ENCODE results near the gene OTOG.

OTOG gene

GRCh38 chr11:17547051-17547577 is at the start of gene OTOG:
OTOG (plus strand) TSS chr11:17547259; CDS start chr11:17547373, 114 bp downstream.
- no peak for DNase-seq (ENCODE audit: low read depth)

- no peak for DNase-seq (ENCODE audit: low read depth)
Measured at GRCh38 chr11:17498058-17498457, 49.0 kb upstream of the OTOG start.

GRCh38 chr11:17498475-17498874 is 48.6 kb upstream of the OTOG start:
- no peak for DNase-seq (ENCODE audit: low read depth)

GRCh38 chr11:17500673-17501072 is 46.4 kb upstream of the OTOG start:
- no peak for DNase-seq (ENCODE audit: low read depth)

- DNase-seq (ENCODE audit: low read depth) = no peak
Measured at GRCh38 chr11:17502630-17503029, 44.4 kb upstream of the OTOG start.

- DNase-seq (ENCODE audit: low read depth) = peak; percentile 73
Measured at GRCh38 chr11:17504330-17505107, 42.5 kb upstream of the OTOG start.

- DNase-seq (ENCODE audit: low read depth) = no peak
Measured at GRCh38 chr11:17505146-17505545, 41.9 kb upstream of the OTOG start.

GRCh38 chr11:17506314-17506713 is 40.7 kb upstream of the OTOG start:
- DNase-seq (ENCODE audit: low read depth) = no peak

GRCh38 chr11:17506942-17507341 is 40.1 kb upstream of the OTOG start:
- no peak for DNase-seq (ENCODE audit: low read depth)

GRCh38 chr11:17507773-17508172 is 39.3 kb upstream of the OTOG start:
- no peak for DNase-seq (ENCODE audit: low read depth)

- DNase-seq (ENCODE audit: low read depth) = no peak
Measured at GRCh38 chr11:17508306-17508705, 38.8 kb upstream of the OTOG start.

- DNase-seq (ENCODE audit: low read depth) = no peak
Measured at GRCh38 chr11:17508791-17509190, 38.3 kb upstream of the OTOG start.

GRCh38 chr11:17510507-17511206 is 36.4 kb upstream of the OTOG start:
- DNase-seq (ENCODE audit: low read depth) = no peak

- no peak for DNase-seq (ENCODE audit: low read depth)
Measured at GRCh38 chr11:17511571-17511970, 35.5 kb upstream of the OTOG start.

GRCh38 chr11:17512101-17512500 is 35.0 kb upstream of the OTOG start:
- DNase-seq (ENCODE audit: low read depth) = no peak

GRCh38 chr11:17513853-17514252 is 33.2 kb upstream of the OTOG start:
- no peak for DNase-seq (ENCODE audit: low read depth)

GRCh38 chr11:17514476-17514875 is 32.6 kb upstream of the OTOG start:
- DNase-seq (ENCODE audit: low read depth) = no peak

GRCh38 chr11:17515443-17516176 is 31.4 kb upstream of the OTOG start:
- DNase-seq (ENCODE audit: low read depth) = no peak

GRCh38 chr11:17516551-17517150 is 30.4 kb upstream of the OTOG start:
- DNase-seq (ENCODE audit: low read depth) = no peak

GRCh38 chr11:17517186-17517585 is 29.9 kb upstream of the OTOG start:
- no peak for DNase-seq (ENCODE audit: low read depth)

GRCh38 chr11:17518366-17518765 is 28.7 kb upstream of the OTOG start:
- no peak for DNase-seq (ENCODE audit: low read depth)
